SJSA1 (cell line): ENCODE measurements around the gene MST1. TPM values are rescaled to one million over a fixed set of nuclear protein-coding genes. Genes with fewer than 3 reads are reported as not detected.
"Not testable (repeated sequence)": the region's sequence is repeated elsewhere in the genome, so short reads cannot be mapped to it uniquely, and the experiment has no call there.

Source experiments
- DNase-seq, 2 experiments: peaks; one replicate each; pipeline ENCODE4 v3.0.0-alpha.2; 2015 to 2020; ENCODE audit warnings: low spot score in 2 of 2, low read depth in 1 of 2
- H3K27ac ChIP-seq: fragments of 250-450 bp; sonication (Bioruptor Pico); 2 replicates; pipeline ENCODE4 v1.5.1; 2020; ENCODE audit warnings: mild to moderate bottlenecking, moderate library complexity
- H3K27me3 ChIP-seq: fragments of 250-450 bp; sonication (Bioruptor Pico); replicated peaks from 2 replicates; pipeline ENCODE4 v1.5.1; 2020; ENCODE audit warnings: mild to moderate bottlenecking, moderate library complexity
- H3K36me3 ChIP-seq: fragments of 250-450 bp; sonication (Bioruptor Pico); 2 replicates; pipeline ENCODE4 v1.5.1; 2020; ENCODE audit warnings: mild to moderate bottlenecking
- H3K4me1 ChIP-seq: fragments of 250-450 bp; sonication (Bioruptor Pico); replicated peaks from 2 replicates; pipeline ENCODE4 v1.6.1; 2021; ENCODE audit warnings: mild to moderate bottlenecking
- H3K4me3 ChIP-seq: fragments of 250-450 bp; sonication (Bioruptor Pico); 2 replicates; pipeline ENCODE4 v1.5.1; 2020; ENCODE audit warnings: mild to moderate bottlenecking
- H3K9me3 ChIP-seq: fragments of 250-450 bp; sonication (Bioruptor Pico); replicated peaks from 2 replicates; pipeline ENCODE4 v1.5.1; 2020; ENCODE audit warnings: mild to moderate bottlenecking
- total RNA-seq: library from RNA; depleted of rRNA; stranded (reverse); fragments of >200 nt; shearing (Covaris generic); gene quantifications from 2 replicates; pipeline ENCODE4 v1.2.3, GENCODE V29; 2014

MST1 gene
- total RNA-seq, 1 experiment from 2014 or later: 0.50 TPM

DNA sequence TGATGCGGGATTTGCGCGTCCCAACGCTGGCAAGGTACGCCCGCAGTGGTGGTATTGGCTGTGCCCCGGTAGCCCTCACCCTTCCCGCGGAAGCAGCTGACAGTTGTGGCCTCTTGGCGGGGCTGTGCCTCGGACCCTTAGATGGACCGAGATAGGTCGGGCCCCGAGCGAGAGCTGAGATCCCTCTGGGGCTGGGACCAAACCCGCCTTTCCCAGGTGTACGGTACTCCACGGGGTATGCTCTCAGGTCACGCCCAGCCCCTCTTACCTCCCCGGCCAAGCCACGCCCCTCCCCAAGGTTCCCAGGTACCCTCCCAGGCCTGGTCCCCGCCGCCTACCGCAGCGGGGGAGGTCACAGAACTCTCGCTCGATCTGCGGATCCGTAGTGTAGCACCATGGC lies 2.9 kb downstream of the MST1 start:
- H3K9me3 ChIP-seq, DNase-seq, H3K27me3 ChIP-seq, H3K4me3 ChIP-seq, H3K4me1 ChIP-seq, H3K27ac ChIP-seq: not testable (repeated sequence)
- peaks cover 25% of the 10 kb centered on the region for H3K36me3 ChIP-seq

DNA sequence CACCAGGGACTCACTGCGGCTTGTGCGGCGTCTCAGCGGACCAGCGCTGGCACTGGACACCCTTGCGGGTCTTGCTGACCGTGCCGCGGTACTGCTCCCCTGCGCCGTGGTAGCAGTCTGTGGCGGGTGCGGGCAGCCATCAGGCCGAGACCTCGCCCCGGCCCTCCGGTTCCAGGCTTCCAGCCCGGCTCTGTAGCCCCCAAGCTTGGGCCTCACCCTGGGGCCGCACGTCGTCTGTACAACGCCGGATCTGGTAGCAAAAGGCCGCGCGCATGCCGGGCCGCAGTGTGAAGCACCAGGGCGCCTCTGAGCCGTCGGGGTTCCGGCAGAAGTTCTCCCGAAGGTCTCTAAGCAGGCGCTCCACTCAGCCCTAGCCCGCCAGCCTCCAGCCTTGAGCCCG lies 3.4 kb downstream of the MST1 start:
- not testable (repeated sequence) for H3K27ac ChIP-seq, H3K9me3 ChIP-seq, H3K27me3 ChIP-seq, DNase-seq, H3K4me1 ChIP-seq, H3K4me3 ChIP-seq
- H3K36me3 ChIP-seq: peaks cover 30% of the 10 kb centered on the region

- H3K27me3 ChIP-seq, H3K4me3 ChIP-seq, DNase-seq, H3K4me1 ChIP-seq, H3K27ac ChIP-seq, H3K9me3 ChIP-seq: not testable (repeated sequence)
- peaks cover 37% of the 10 kb centered on the region for H3K36me3 ChIP-seq
Observed at GRCh38 chr3:49685103-49685502, 4.2 kb downstream of the MST1 start.

GRCh38 chr3:49684453-49684852 lies 4.8 kb downstream of the MST1 start:
- peaks cover 43% of the 10 kb centered on the region for H3K36me3 ChIP-seq
- not testable (repeated sequence) for H3K4me1 ChIP-seq, H3K4me3 ChIP-seq, H3K9me3 ChIP-seq, DNase-seq, H3K27ac ChIP-seq, H3K27me3 ChIP-seq

- no peaks in the 10 kb centered on the region for H3K27me3 ChIP-seq
- H3K4me3 ChIP-seq: no peak overlapping the region
- H3K4me1 ChIP-seq: no peaks in the 10 kb centered on the region
- no peak overlapping the region for H3K27ac ChIP-seq
- DNase-seq: no peak
- no peaks in the 10 kb centered on the region for H3K9me3 ChIP-seq
- H3K36me3 ChIP-seq: peaks cover 56% of the 10 kb centered on the region
Observed at GRCh38 chr3:49683162-49683561, 6.1 kb downstream of the MST1 start.

- Histone ChIP-seq H3K4me3 (no peak overlapping the region), H3K4me1 (no peaks in the 10 kb centered on the region), H3K36me3 (peaks cover 73% of the 10 kb centered on the region), H3K27me3 (no peaks in the 10 kb centered on the region), H3K27ac (no peak overlapping the region), H3K9me3 (no peaks in the 10 kb centered on the region)
- DNase-seq: no peak
Observed at GRCh38 chr3:49681543-49681942, 7.7 kb downstream of the MST1 start.

DNA sequence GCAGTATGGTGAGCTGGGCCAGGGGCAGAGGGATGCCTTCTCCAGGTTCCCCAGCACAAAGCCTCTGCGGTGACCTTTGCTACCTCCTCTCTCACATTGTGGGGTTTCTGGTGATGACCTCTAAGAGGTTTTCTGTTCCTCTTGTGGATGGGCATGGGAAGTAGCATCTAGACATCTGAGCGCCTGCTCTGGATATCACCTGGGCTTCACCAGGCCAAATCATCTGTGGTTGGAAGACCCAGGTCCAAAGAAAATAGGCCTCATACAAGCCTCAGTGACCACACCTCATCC lies 8.1 kb downstream of the MST1 start:
- Histone ChIP-seq H3K9me3 (no peaks in the 10 kb centered on the region), H3K36me3 (peaks cover 76% of the 10 kb centered on the region), H3K27ac (no peak overlapping the region), H3K4me3 (no peak overlapping the region), H3K4me1 (no peaks in the 10 kb centered on the region), H3K27me3 (no peaks in the 10 kb centered on the region)
- DNase-seq: no peak

DNA sequence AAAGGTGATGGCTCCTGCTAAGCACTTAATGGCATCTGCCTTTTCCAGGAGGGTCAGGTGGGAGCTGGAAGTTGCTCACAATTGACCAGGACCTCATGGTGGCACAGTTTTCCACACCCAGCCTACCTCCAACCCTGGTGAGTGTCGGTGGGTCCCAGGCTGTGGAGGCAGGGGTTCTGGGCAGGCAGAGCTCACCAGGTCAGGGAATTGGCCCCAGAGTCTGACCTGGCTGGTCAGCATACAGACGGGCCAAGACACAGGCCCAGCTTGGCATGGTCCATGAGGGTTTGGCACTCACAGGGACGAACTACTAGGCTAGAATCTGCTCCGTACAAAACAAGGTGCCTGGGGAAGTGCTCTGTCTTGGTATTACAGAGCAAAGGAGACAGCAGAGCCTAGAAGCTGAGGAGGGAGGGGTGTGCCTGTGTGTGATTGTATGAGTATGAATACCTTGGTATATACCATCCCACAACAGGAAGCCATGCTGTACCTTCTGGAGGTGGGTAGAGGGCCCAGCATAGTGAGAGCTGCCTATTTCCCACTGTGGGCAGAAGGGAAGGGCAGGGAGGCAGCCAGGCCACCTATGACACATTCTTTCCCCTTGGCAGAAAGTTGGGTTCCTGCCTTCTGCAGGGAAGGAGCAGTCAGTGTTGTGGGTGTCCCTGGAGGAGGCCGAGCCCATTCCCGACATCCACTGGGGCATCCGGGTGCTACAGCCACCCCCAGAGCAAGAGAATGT lies 8.6 kb downstream of the MST1 start:
- H3K4me3 ChIP-seq: no peak overlapping the region
- no peaks in the 10 kb centered on the region for H3K27me3 ChIP-seq
- no peak overlapping the region for H3K27ac ChIP-seq
- no peaks in the 10 kb centered on the region for H3K4me1 ChIP-seq
- peaks cover 81% of the 10 kb centered on the region for H3K36me3 ChIP-seq
- H3K9me3 ChIP-seq: no peaks in the 10 kb centered on the region
- DNase-seq: no peak

DNA sequence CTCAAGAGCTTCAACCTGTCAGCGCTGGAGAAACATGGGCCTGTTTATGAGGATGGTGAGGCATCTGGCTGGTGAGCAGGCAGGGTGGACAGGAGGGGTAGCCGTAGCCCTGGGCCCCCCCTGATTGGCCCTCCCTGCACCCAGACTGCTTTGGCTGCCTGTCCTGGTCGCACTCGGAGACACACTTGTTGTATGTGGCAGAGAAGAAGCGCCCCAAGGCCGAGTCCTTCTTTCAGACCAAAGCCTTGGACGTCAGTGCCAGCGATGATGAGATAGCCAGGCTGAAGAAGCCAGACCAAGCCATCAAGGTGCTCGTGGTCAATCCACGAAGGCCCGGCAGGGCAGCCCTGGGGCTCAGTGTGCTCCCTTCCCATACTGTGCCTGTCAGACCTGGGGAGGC lies 13.4 kb downstream of the MST1 start:
- peaks cover 62% of the 10 kb centered on the region for H3K36me3 ChIP-seq
- DNase-seq: no peak

GRCh38 chr3:49674497-49674983 lies 14.7 kb downstream of the MST1 start:
- H3K27me3 ChIP-seq: no peaks in the 10 kb centered on the region
- H3K27ac ChIP-seq: peak overlapping the region; percentile 98
- no peaks in the 10 kb centered on the region for H3K9me3 ChIP-seq
- peaks cover 13% of the 10 kb centered on the region for H3K4me1 ChIP-seq
- DNase-seq: no peak
- peaks cover 48% of the 10 kb centered on the region for H3K36me3 ChIP-seq
- peak overlapping the region; percentile 75 for H3K4me3 ChIP-seq

More for the DNA sequence above, 13.4 kb downstream of the MST1 start:
- peaks cover 13% of the 10 kb centered on the region for H3K4me1 ChIP-seq
- H3K4me3 ChIP-seq: no peak overlapping the region
- no peaks in the 10 kb centered on the region for H3K9me3 ChIP-seq
- no peak overlapping the region for H3K27ac ChIP-seq
- no peaks in the 10 kb centered on the region for H3K27me3 ChIP-seq

DNA sequence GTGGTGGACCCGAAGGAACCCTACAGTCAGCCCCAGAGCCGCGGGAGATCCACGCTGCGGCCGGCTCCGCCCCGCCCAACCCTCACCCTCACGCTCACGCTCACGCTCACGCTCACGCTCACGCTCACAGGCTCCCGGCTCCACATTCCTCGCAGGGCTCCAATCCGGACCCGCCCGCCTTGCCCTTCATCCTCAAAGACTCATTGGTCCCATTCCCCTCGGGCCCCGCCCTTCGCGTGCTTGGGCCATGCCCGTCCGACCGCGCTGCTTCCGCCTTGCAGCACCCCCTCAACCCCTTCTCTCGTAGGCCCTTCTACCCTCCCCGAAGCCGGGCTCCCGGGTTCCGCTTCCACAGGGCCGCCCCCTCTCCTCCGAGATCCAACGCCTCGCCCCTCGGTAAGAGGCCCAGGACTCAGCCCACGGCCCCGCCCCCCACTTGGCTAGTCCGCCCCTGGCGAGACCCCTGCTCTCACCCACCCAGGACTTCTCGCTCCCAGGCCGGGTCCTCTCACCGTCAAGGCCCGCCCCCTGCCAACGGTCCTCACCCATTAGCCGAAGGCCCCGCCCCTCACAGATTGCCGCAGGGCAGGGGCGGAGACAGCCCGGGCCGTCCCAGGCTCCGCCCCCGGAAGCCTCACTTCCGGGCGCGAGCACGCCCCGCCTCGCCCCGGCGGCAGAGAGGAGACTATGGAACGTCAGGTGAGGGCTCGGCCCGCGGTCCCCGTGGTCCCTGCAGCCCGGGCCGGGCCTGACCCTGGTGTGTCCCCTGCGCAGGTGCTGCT lies 15.4 kb downstream of the MST1 start, which contains the start of gene APEH:
TSS of gene APEH (plus strand) at position 637 of the 782 bp plus-strand sequence. CDS start at position 688, 51 bp downstream.
- no peaks in the 10 kb centered on the region for H3K27me3 ChIP-seq
- peaks cover 17% of the 10 kb centered on the region for H3K4me1 ChIP-seq
- peak within 1 kb of the TSS; percentile 75 for H3K4me3 ChIP-seq

DNA sequence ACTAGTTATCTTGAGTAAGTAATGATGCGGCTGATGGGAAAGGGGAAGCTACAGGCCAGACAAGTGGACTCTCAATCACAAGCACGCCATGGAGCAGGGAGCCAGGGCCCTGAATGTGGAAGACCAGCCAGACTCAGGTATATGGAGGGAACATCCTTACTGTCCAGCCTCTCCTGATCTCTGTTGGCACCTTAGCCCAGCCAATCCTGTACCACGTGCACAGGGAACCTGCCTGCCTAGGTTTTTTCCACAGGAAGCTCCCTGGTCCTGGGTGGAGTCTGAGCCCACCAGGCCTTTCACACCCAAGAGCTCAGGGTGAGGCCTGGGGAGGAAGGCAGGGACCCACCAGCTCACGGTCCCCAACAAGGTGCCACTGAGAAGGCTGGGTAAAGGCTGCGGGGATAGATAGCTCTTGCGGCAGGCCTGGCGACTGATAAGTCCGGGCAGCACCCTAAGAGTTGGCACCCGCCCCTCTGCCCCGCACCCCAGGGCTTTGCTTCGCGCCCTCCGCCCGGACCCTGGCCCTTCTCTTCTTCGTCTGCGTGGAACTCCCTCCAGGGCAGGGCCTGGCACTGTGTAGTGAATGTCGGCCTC lies 16.1 kb downstream of the MST1 start:
- Histone ChIP-seq H3K4me3 (peak overlapping the region; percentile 75), H3K4me1 (peaks cover 22% of the 10 kb centered on the region), H3K27ac (peak overlapping the region; percentile 98), H3K36me3 (peaks cover 35% of the 10 kb centered on the region), H3K27me3 (no peaks in the 10 kb centered on the region), H3K9me3 (no peaks in the 10 kb centered on the region)
- no peak for DNase-seq

More for the DNA sequence above, 15.4 kb downstream of the MST1 start, which contains the start of gene APEH:
- Histone ChIP-seq H3K36me3 (peaks cover 42% of the 10 kb centered on the region), H3K27ac (peak within 1 kb of the TSS; percentile 98), H3K9me3 (no peaks in the 10 kb centered on the region)
- peak; percentile 94 to 98 for DNase-seq

GRCh38 chr3:49671291-49672288 lies 17.7 kb downstream of the MST1 start:
- Histone ChIP-seq H3K4me3 (no peak overlapping the region), H3K27me3 (no peaks in the 10 kb centered on the region), H3K9me3 (no peaks in the 10 kb centered on the region), H3K4me1 (peaks cover 24% of the 10 kb centered on the region), H3K27ac (no peak overlapping the region), H3K36me3 (peaks cover 19% of the 10 kb centered on the region)
- DNase-seq: peak; percentile 46 to 55
